Astrocyte (in vitro differentiated cells and primary cell): Measurements from ENCODE around the gene OR2V1. TPM values are rescaled to one million over a fixed set of nuclear protein-coding genes. Genes with fewer than 3 reads are reported as not detected.

Experiments used
- DNase-seq: peaks from one replicate; pipeline ENCODE4 v3.0.0-alpha.2; 2010; ENCODE audit warnings: low read depth
- FAIRE-seq: peaks from 2 replicates; lab custom pipeline; 2011; peaks lifted over from hg19 to GRCh38; lab: Jason Lieb, UNC
- H2AFZ ChIP-seq: 2 replicates; pipeline ENCODE4 v1.6.0; 2012; ENCODE audit warnings: low read depth, low read length, inconsistent platforms
- H3K27ac ChIP-seq: 2 replicates; pipeline ENCODE4 v1.5.1; 2011; ENCODE audit warnings: low read depth, low read length, inconsistent platforms
- H3K27me3 ChIP-seq: 2 replicates; pipeline ENCODE4 v1.6.0; 2011; ENCODE audit warnings: low read length, inconsistent platforms; ENCODE audit not compliant: insufficient read depth
- H3K36me3 ChIP-seq: 2 replicates; pipeline ENCODE4 v1.5.1; 2011; ENCODE audit warnings: low read length, inconsistent platforms; ENCODE audit not compliant: insufficient read depth
- H3K4me1 ChIP-seq: 2 replicates; pipeline ENCODE4 v1.5.1; 2011; ENCODE audit warnings: low read length, inconsistent platforms; ENCODE audit not compliant: insufficient read depth
- H3K4me2 ChIP-seq: 2 replicates; pipeline ENCODE4 v1.6.0; 2012; ENCODE audit warnings: low read length, inconsistent platforms
- H3K4me3 ChIP-seq: 2 replicates; pipeline ENCODE4 v1.5.1; 2011; ENCODE audit warnings: low read depth, mild to moderate bottlenecking, low read length, inconsistent platforms; ENCODE audit not compliant: insufficient read depth
- H3K79me2 ChIP-seq: 2 replicates; pipeline ENCODE4 v1.6.0; 2012; ENCODE audit warnings: mild to moderate bottlenecking, low read length, inconsistent platforms; ENCODE audit not compliant: insufficient read depth
- H3K9ac ChIP-seq: 2 replicates; pipeline ENCODE4 v1.6.0; 2012; ENCODE audit warnings: mild to moderate bottlenecking, low read length, inconsistent platforms
- H3K9me3 ChIP-seq: 2 replicates; pipeline ENCODE4 v1.5.1; 2012; ENCODE audit warnings: low read depth, mild to moderate bottlenecking, low read length, inconsistent platforms; ENCODE audit not compliant: insufficient read depth
- H4K20me1 ChIP-seq: 2 replicates; pipeline ENCODE4 v1.6.0; 2012; ENCODE audit warnings: low read length, inconsistent platforms; ENCODE audit not compliant: insufficient read depth
- H3K27ac Mint-ChIP-seq: one replicate; pipeline ENCODE4 v1.8.0; 2021; ENCODE audit warnings: mild to moderate bottlenecking, mixed read lengths; ENCODE audit not compliant: unreplicated experiment
- H3K27me3 Mint-ChIP-seq: one replicate; pipeline ENCODE4 v1.8.0; 2021; ENCODE audit warnings: low read depth, mixed read lengths; ENCODE audit not compliant: unreplicated experiment
- H3K36me3 Mint-ChIP-seq: one replicate; pipeline ENCODE4 v1.8.0; 2021; ENCODE audit warnings: low read depth, mixed read lengths; ENCODE audit not compliant: unreplicated experiment
- H3K4me1 Mint-ChIP-seq: one replicate; pipeline ENCODE4 v1.8.0; 2021; ENCODE audit warnings: low read depth, mixed read lengths; ENCODE audit not compliant: unreplicated experiment
- H3K4me3 Mint-ChIP-seq: one replicate; pipeline ENCODE4 v1.8.0; 2021; ENCODE audit warnings: mild to moderate bottlenecking, moderate library complexity, mixed read lengths; ENCODE audit not compliant: unreplicated experiment
- H3K9me3 Mint-ChIP-seq: one replicate; pipeline ENCODE4 v1.8.0; 2021; ENCODE audit warnings: mild to moderate bottlenecking, mixed read lengths; ENCODE audit not compliant: unreplicated experiment
- CTCF ChIP-seq: IDR thresholded peaks from 2 replicates; pipeline ENCODE4 v1.5.1; 2011; ENCODE audit warnings: low read depth, mild to moderate bottlenecking, inconsistent platforms, low read length, moderate library complexity; ENCODE audit not compliant: insufficient read depth
- EZH2 ChIP-seq: IDR thresholded peaks from 2 replicates; pipeline ENCODE4 v1.6.1; 2012; ENCODE audit warnings: mild to moderate bottlenecking, low read length, inconsistent platforms; ENCODE audit not compliant: insufficient read depth
- total RNA-seq: library from RNA; stranded (reverse); gene quantifications from 2 replicates; pipeline ENCODE4 v1.2.1, GENCODE V29; 2021

OR2V1 gene
- total RNA-seq, 1 donor from 2014 or later: not detected

GRCh38 chr5:181126841-181127240, 4.1 kb downstream of the OR2V1 start:
- Mint-ChIP-seq H3K4me1 (no peaks in the 10 kb centered on the region), H3K4me3 (no peak overlapping the region), H3K27me3 (peaks cover 45% of the 10 kb centered on the region), H3K27ac (no peak overlapping the region), H3K36me3 (no peaks in the 10 kb centered on the region), H3K9me3 (peaks cover 6% of the 10 kb centered on the region)
- no peak for DNase-seq
- H3K9me3 ChIP-seq: no peaks in the 10 kb centered on the region
- no peaks in the 10 kb centered on the region for H3K4me1 ChIP-seq
- H3K4me3 ChIP-seq: no peak overlapping the region
- H4K20me1 ChIP-seq: no peaks in the 10 kb centered on the region
- H3K27me3 ChIP-seq: no peaks in the 10 kb centered on the region
- FAIRE-seq: no peak
- TF ChIP-seq CTCF (no peak), EZH2 (no peak)
- no peaks in the 10 kb centered on the region for H3K79me2 ChIP-seq
- no peak overlapping the region for H3K4me2 ChIP-seq
- H3K27ac ChIP-seq: no peak overlapping the region
- no peak overlapping the region for H3K9ac ChIP-seq
- no peaks in the 10 kb centered on the region for H3K36me3 ChIP-seq
- H2AFZ ChIP-seq: no peak overlapping the region

- no peak overlapping the region for H3K9ac ChIP-seq
- no peaks in the 10 kb centered on the region for H3K4me1 ChIP-seq
- no peaks in the 10 kb centered on the region for H3K36me3 ChIP-seq
- no peak overlapping the region for H2AFZ ChIP-seq
- no peaks in the 10 kb centered on the region for H3K4me1 Mint-ChIP-seq
- H3K27ac ChIP-seq: no peak overlapping the region
- peaks cover 3% of the 10 kb centered on the region for H3K9me3 Mint-ChIP-seq
- no peak for TF ChIP-seq CTCF
- no peak for TF ChIP-seq EZH2
- FAIRE-seq: no peak
- no peak overlapping the region for H3K27ac Mint-ChIP-seq
- H3K4me2 ChIP-seq: no peak overlapping the region
- H3K27me3 Mint-ChIP-seq: peaks cover 37% of the 10 kb centered on the region
- H3K27me3 ChIP-seq: no peaks in the 10 kb centered on the region
- H3K4me3 ChIP-seq: no peak overlapping the region
- no peaks in the 10 kb centered on the region for H3K9me3 ChIP-seq
- H3K36me3 Mint-ChIP-seq: no peaks in the 10 kb centered on the region
- DNase-seq: no peak
- no peak overlapping the region for H3K4me3 Mint-ChIP-seq
- H4K20me1 ChIP-seq: no peaks in the 10 kb centered on the region
- no peaks in the 10 kb centered on the region for H3K79me2 ChIP-seq
These were observed 6.4 kb downstream of the OR2V1 start for GRCh38 chr5:181124526-181124925.

- TF ChIP-seq CTCF (no peak), EZH2 (no peak)
- Histone ChIP-seq H3K4me1 (no peaks in the 10 kb centered on the region), H3K27me3 (no peaks in the 10 kb centered on the region), H3K79me2 (no peaks in the 10 kb centered on the region), H2AFZ (no peak overlapping the region), H3K9ac (no peak overlapping the region), H3K27ac (no peak overlapping the region), H3K4me2 (no peak overlapping the region), H4K20me1 (no peaks in the 10 kb centered on the region), H3K9me3 (no peaks in the 10 kb centered on the region), H3K36me3 (no peaks in the 10 kb centered on the region), H3K4me3 (no peak overlapping the region)
- DNase-seq (no peak), FAIRE-seq (no peak)
- Mint-ChIP-seq H3K27ac (no peak overlapping the region), H3K27me3 (peaks cover 42% of the 10 kb centered on the region), H3K4me3 (no peak overlapping the region), H3K4me1 (no peaks in the 10 kb centered on the region), H3K9me3 (peaks cover 6% of the 10 kb centered on the region), H3K36me3 (no peaks in the 10 kb centered on the region)
These were observed 9.1 kb downstream of the OR2V1 start for GRCh38 chr5:181121675-181122561.
